GM18526 (cell line): ENCODE results near the gene FHAD1.

Experiments used
- POLR2A ChIP-seq: IDR thresholded peaks from 3 replicates; pipeline ENCODE4 v1.6.1; 2011; ENCODE audit not compliant: insufficient read length; ENCODE audit errors: extremely low read depth

The FHAD1 gene

GRCh38 chr1:15212216-15212953 lies 34.6 kb upstream of the FHAD1 start:
- no peak for TF ChIP-seq POLR2A

- no peak for TF ChIP-seq POLR2A
These were observed 34.1 kb upstream of the FHAD1 start for GRCh38 chr1:15212954-15213291.

GRCh38 chr1:15213341-15213821 lies 33.6 kb upstream of the FHAD1 start:
- no peak for TF ChIP-seq POLR2A

GRCh38 chr1:15214527-15214926 lies 32.5 kb upstream of the FHAD1 start:
- no peak for TF ChIP-seq POLR2A

- no peak for TF ChIP-seq POLR2A
These were observed 31.9 kb upstream of the FHAD1 start for GRCh38 chr1:15215116-15215515.

GRCh38 chr1:15217654-15218053 lies 29.4 kb upstream of the FHAD1 start:
- TF ChIP-seq POLR2A = no peak

- no peak for TF ChIP-seq POLR2A
These were observed 28.4 kb upstream of the FHAD1 start for GRCh38 chr1:15218287-15219279.

- no peak for TF ChIP-seq POLR2A
These were observed 27.6 kb upstream of the FHAD1 start for GRCh38 chr1:15219280-15220023.

- no peak for TF ChIP-seq POLR2A
These were observed 27.0 kb upstream of the FHAD1 start for GRCh38 chr1:15220024-15220392.

GRCh38 chr1:15220825-15221431 lies 26.1 kb upstream of the FHAD1 start:
- TF ChIP-seq POLR2A = no peak

- TF ChIP-seq POLR2A = no peak
These were observed 24.2 kb upstream of the FHAD1 start for GRCh38 chr1:15222653-15223303.

GRCh38 chr1:15224259-15224869 lies 22.7 kb upstream of the FHAD1 start:
- no peak for TF ChIP-seq POLR2A

GRCh38 chr1:15224974-15225373 lies 22.0 kb upstream of the FHAD1 start:
- no peak for TF ChIP-seq POLR2A

GRCh38 chr1:15225461-15225860 lies 21.6 kb upstream of the FHAD1 start:
- TF ChIP-seq POLR2A = no peak
